ENCODE measurements around the gene MYMK.

The MYMK gene

DNA sequence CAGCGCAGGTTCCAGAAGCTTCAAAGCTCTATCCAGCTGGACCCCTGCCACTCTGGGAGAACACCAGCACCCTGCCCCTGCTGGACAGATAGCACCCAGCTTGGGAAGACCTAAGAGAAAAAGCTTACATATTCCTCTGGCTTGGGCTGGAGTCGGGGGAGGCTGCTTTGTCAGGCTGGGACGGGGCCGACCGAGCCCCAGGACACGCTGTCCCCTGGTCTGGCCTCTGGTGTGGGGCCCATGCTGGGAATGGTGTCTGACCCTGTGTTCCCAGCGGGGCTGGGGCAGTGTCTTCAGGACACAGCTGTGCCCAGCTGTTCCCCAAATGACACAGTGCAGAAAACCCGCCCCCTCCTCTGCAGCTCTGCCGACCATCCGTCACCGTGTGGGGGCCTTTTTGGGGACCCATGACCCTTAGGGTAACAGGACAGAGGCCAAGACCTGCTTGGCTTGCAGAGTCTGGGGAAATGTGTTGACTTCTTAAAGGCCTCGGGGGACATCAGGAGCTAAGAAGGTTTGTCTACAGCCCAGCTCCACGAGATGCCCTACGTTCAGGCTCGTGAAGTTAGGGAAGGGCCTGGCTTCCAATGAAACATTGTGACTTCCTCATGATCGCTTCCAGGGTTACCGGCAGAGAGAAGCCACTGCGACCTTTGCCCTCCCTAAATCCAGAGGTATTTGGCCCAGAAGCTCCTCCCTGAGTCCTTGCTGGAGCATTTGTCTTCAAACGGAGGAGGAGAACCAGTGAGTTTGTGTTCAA, 25.4 kb downstream of the MYMK start:
- DNase-seq, result no peak

DNA sequence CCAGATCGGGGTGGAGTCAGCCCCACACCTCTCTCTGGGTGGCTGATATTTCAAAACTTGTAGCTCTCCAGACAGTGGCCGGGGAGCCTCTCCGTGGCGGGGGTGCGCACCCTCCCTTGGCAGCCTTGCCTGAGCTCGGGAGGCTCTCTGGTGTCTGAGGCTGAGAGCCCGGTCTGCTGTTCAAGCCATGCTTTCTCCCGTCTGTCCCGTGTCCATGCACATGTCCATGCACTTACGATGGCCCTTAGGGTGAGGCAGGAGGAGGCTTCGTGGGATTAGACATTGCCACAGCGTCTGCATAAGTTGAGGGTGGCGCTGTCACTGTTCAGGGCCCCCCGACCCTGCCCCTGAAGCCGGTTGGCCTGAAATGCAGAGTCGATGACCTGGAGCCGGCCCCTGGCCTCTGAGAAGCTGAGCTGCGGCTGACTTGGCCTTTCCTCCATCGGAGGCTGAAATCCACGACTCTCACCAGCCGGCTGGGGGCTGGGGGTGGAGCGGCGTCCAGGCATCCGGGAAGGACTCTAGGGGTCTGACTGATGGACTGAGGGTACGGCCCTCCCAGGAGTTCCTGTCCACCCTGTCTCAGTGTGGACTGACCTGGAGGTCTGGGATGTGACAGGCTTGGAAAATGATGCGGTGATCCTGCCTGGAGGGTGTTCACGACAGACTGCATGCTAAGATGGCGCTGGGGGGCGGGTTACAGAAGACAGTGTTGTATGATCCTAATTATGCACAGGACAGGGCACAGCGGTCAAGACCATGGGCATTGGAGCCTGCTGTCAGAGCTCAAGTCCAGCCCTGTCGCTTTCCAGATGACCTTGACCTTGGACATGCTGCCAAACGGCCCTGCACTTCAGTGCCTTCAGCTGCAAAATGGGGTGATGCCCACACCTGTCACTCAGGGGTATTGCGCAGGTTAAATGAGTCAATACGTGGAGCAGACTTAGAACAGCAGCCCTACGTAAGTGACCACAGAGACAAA, 27.6 kb downstream of the MYMK start:
- DNase-seq, result peak; percentile 18

- peak; percentile 12 for DNase-seq
Measured at GRCh38 chr9:133495327-133496293, 29.1 kb downstream of the MYMK start.

GRCh38 chr9:133494636-133495326, 30.0 kb downstream of the MYMK start:
- DNase-seq, result peak; percentile 28

GRCh38 chr9:133493845-133494540, 30.8 kb downstream of the MYMK start:
- no peak for DNase-seq

DNA sequence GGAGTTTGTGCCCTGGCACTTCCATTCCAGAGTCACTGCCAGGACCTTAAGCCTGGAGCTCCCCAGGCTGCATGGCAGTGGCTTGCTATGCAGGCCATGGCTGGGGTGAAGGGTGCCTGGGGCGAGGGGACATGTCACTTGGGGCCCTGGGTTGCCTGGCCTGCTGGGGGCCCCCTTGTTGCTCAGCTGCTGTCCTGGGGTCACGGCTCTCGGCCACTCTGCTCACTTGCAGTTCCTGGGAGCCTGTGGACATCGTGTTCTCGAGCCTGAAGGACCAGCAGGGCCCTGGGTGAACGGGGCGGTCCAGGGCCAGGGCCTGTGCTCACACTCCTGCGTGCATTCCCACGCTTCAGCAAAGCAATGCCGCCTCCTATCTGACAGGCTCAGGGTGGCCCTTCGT, 31.3 kb downstream of the MYMK start:
- no peak for DNase-seq

DNA sequence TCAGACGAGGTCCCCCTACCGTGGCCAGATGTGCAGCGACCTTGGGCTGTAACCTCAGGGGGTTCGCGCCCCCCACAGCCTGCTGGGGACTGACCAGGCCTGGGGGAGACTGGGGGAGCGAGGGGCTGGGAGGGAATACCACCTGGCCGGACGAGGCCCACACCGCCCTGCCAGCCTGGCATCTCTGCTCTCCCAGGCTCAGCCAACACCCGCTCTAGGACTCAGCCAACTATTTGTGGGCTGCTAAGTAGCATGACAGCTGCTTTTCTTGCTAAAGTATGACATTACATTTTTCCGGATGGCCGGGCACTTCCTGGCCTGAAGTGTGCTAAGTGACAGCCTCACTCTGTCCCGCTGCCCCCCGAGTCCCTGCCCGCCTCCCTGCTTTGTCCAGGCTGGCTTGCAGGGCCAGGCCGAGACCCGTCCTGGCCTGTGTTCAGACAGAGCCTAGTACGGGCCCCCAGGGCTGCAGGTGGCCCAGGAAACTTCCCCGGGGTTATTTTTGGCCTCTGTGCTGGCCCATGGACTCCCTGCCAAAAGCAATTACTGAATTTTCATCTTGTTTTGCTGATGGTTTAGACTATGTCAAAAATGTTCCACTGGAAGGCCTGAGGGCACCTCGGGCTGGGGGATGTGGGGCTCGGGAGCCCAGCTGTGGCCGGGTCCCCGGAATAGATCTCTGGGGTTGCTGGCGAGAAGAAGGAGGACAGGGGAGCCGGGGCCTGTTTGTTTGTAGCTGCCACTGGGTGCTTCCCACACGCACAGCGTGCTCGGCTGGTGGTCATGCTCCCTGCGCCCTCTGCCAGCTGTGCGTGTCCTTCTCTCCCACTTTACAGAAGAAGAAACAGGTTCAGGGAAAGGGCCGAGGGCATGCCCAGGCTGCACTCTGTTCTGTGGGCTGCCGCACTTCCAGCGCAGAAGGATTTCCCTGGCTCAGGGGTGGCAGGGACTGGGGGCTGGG, 32.4 kb downstream of the MYMK start:
- DNase-seq, result peak; percentile 79

GRCh38 chr9:133491656-133491925, 33.2 kb downstream of the MYMK start:
- no peak for DNase-seq

DNA sequence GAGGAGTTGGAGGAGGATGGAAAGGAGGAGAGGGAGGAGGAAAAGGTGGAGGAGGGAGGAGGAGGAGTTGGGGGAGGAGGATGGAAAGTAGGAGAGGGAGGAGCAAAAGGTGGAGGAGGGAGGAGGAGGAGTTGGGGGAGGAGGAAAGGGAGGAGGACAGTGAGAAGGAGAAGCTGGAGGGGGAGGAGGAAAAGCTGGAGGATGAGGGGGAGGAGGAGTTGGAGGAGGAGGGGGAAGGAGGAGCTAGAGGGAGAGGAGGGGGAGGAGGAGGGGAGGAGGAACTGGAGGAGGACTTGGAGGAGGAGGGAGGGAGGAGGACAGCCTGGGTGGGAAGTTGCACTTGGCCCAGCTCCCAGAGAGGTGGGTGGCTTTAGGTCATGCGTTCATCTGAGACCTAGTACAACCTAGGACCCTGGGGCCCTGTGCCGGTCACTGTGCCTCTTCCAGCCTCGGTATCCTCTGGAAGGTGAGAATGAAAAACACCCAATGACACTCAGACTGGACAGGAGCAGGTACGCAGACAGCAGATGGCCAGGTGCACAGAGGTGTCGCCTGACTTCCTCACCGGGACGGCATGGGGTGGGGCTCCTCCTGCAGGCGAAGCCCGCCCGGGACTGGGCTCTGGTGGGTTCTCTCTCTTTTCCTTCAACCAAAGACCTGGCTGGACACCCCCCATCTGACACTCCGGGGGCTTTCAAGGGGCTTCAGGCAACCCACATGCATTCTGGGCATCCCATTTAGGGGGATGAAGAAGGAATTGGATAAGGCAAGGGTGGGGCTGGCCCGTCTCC, 33.7 kb downstream of the MYMK start:
- peak; percentile 25 for DNase-seq

DNA sequence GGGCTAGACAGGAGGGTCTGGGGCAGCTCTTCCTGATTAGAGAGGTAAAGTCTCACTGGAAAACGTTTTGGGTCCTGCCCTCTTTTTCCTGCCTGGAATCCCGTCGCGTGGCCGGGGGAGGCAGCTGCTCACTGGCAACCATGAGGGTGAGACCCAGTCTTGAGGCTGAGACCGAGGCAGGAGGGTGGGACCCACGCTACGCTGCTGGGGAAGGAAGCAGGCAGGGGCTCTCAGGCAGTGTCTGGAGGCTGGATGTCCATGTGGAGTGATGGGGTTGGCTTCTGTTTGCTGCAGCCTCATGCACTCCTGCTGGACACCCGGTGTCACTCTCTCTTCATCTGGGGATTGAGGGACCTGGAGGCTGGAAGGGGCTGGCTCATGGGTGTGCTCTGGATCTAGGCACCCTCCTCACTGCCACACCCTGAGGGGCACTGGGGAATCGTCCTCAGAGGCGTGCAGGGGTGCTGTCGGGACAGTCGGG, 34.5 kb downstream of the MYMK start:
- DNase-seq, result peak; percentile 19

- no peak for DNase-seq
Measured at GRCh38 chr9:133489253-133490190, 35.2 kb downstream of the MYMK start.

- DNase-seq, result no peak
Measured at GRCh38 chr9:133488686-133489252, 36.0 kb downstream of the MYMK start.

GRCh38 chr9:133487331-133487725, 37.4 kb downstream of the MYMK start:
- DNase-seq, result peak; percentile 6

DNA sequence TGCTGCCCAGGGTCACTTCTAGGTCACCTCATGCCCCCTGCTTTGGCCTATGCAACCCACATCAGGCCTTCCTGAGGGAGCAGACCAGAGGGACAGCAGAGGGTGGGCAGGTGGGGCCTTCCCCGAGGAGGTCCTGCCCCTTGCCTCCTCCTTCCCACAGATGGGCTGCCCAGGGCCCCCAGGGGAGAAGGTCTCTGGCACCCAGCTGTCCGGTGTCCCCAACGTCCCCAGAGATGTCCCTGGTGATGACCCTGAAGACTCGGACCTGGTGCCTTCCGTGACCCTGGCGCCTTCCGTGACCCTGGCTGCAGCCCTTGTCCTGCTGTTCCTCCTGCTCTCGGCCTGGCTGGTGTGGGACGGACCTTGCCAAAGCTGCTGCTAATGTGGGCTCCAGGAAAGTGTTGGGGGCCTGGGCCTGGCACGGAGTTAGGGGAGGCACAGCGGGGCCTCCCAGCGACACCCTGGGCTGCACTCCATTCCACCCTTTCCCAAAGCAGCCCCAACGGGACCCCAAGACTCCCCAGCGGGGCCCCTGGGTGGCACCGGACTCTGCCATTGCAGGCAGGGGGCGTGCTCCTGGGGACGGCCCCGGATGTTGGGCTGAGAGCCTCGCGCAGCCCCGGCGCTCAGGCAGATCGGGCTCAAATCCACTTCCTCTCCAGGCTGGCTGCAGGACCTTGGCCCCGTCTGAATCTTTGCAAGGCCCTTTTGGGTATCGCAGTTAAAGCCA, 39.1 kb downstream of the MYMK start:
- peak; percentile 15 for DNase-seq

DNA sequence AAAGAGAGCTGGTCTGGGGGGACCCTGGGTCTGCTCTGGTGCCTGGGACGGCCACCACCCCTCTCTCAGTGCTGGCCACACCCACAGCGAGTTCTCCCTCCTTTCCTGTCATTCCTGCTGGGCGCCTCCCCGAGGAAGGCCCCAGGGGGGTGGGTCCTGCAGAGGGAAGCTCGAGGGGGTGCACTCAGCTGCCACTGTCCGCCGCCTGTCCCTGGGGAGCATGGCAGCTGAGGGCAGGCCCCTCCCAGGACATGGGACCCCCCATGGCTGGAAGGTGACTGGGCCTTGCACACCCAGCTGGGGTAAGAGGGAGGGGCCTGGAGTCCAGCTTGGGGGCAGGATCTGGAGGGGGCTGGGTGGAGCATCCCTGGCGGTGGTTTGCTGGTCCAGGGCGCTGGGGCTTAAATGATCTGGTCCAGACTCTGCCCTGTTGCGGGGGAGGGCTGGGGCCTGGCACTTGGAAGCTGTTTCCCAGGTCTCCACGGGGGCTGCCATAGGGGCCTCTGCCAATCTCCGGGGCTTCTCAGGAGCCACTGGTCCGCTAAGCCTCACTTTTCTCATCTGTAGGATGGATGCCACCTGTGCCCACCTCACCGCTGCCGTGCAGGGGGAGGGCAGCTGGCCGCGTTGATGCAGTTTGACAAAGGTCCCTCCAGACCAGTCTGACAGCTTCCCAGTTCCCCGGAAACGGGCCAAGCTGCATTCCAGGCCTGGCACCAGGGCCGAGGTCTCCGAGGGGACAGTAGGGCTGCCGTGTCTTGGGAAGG, 39.9 kb downstream of the MYMK start:
- DNase-seq, result peak; percentile 24

GRCh38 chr9:133483611-133484010, 41.1 kb downstream of the MYMK start:
- DNase-seq, result no peak

Data from right hindlimb (tissue), 1 donor.